NB4 (cell line): ENCODE measurements around the gene SATL1.
A peak's percentile ranks its signal among the peaks of the same experiment; 100 is the strongest.

Source experiments
- DNase-seq: peaks from one replicate; pipeline ENCODE4 v3.0.0; 2010; ENCODE audit warnings: low read depth
- H3K4me3 ChIP-seq: one replicate; pipeline ENCODE4 v1.5.1; 2011; ENCODE audit warnings: mild to moderate bottlenecking, low read depth, low read length, moderate library complexity
- CTCF ChIP-seq: IDR thresholded peaks from one replicate; pipeline ENCODE4 v1.5.1; 2012; ENCODE audit warnings: low read depth, low read length
- MAX ChIP-seq: IDR thresholded peaks from 2 replicates; pipeline ENCODE4 v1.6.1; 2011; ENCODE audit warnings: low read depth, low read length
- MYC ChIP-seq: IDR thresholded peaks from 2 replicates; pipeline ENCODE4 v1.6.1; 2011; ENCODE audit warnings: low read depth, low read length
- POLR2A ChIP-seq: IDR thresholded peaks from 2 replicates; pipeline ENCODE4 v1.6.1; 2011; ENCODE audit warnings: mild to moderate bottlenecking; ENCODE audit not compliant: insufficient read length; ENCODE audit errors: extremely low read depth

The SATL1 gene

GRCh38 chrX:85113746-85114145 lies 129.8 kb downstream of the SATL1 start:
- DNase-seq = no peak
- H3K4me3 ChIP-seq = no peak overlapping the region
- TF ChIP-seq POLR2A (no peak), MAX (no peak), CTCF (no peak), MYC (no peak)

GRCh38 chrX:85112293-85112692 lies 131.3 kb downstream of the SATL1 start:
- H3K4me3 ChIP-seq = no peak overlapping the region
- TF ChIP-seq MYC = no peak
- no peak for TF ChIP-seq POLR2A
- no peak for TF ChIP-seq CTCF
- no peak for TF ChIP-seq MAX
- no peak for DNase-seq

GRCh38 chrX:85111347-85111746 lies 132.2 kb downstream of the SATL1 start:
- TF ChIP-seq CTCF (peak; percentile 40), MYC (no peak)
- H3K4me3 ChIP-seq = no peak overlapping the region
- DNase-seq = peak; percentile 10

- peak; percentile 25 for DNase-seq
- H3K4me3 ChIP-seq = no peak overlapping the region
- TF ChIP-seq POLR2A = no peak
- peak; percentile 21 for TF ChIP-seq CTCF
- no peak for TF ChIP-seq MYC
Measured at GRCh38 chrX:85109235-85109634, 134.3 kb downstream of the SATL1 start.

- no peak overlapping the region for H3K4me3 ChIP-seq
- no peak for TF ChIP-seq CTCF
- TF ChIP-seq POLR2A = no peak
- TF ChIP-seq MYC = no peak
- no peak for TF ChIP-seq MAX
- DNase-seq = no peak
Measured at GRCh38 chrX:85108165-85108564, 135.4 kb downstream of the SATL1 start.

GRCh38 chrX:85107407-85107806 lies 136.2 kb downstream of the SATL1 start:
- TF ChIP-seq MYC = no peak
- TF ChIP-seq POLR2A = no peak
- no peak for TF ChIP-seq MAX
- TF ChIP-seq CTCF = no peak
- no peak for DNase-seq
- no peak overlapping the region for H3K4me3 ChIP-seq
